K562 treated with DMSO at 1 percent for 24 hours (cell line): ENCODE measurements around the gene CCL22. TPM values are rescaled to one million over a fixed set of nuclear protein-coding genes. Genes with fewer than 3 reads are reported as not detected.

Experiments
- total RNA-seq: library from RNA; unstranded; fragments of 300-600 nt; gene quantifications from 2 replicates; pipeline ENCODE4 v1.2.3, GENCODE V29; 2022; ENCODE audit warnings: low read depth; ENCODE audit not compliant: insufficient read depth

CCL22 gene
- total RNA-seq, result not detected in 2 replicates

DNA sequence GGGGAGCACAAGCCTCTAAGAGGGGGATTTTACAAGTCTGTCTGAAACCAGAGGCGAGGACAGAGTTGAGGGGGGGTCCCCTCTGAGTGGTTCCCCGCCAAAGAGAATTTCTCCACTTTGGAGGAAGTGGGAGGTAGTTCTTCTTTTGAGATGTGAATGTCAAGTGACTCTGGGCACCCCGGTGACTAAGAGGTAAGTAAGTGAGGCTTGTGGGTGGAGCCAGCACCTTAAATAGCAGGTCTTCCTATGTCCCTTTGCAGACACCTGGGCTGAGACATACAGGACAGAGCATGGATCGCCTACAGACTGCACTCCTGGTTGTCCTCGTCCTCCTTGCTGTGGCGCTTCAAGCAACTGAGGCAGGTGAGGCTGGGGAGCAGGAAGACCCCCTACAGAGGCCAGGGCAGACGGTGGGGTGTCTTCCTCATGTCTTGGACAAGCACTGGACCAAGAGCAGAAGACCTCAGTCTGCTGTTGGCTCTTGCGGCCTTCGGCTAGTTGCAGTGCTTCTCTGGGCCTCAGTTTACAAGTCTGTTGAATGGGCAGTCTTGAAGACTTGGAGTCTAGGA, at the start of gene CCL22:
Gene CCL22 (plus strand): TSS at position 257 of the 569 bp plus-strand sequence. CDS start 34 bp downstream, at position 291.

GRCh38 chr16:57372372-57373116, 14.0 kb downstream of the CCL22 start, which contains the start of gene CX3CL1:
Gene CX3CL1, plus strand, starts transcription at chr16:57372490. Its CDS starts 79 bp downstream, at chr16:57372569.

DNA sequence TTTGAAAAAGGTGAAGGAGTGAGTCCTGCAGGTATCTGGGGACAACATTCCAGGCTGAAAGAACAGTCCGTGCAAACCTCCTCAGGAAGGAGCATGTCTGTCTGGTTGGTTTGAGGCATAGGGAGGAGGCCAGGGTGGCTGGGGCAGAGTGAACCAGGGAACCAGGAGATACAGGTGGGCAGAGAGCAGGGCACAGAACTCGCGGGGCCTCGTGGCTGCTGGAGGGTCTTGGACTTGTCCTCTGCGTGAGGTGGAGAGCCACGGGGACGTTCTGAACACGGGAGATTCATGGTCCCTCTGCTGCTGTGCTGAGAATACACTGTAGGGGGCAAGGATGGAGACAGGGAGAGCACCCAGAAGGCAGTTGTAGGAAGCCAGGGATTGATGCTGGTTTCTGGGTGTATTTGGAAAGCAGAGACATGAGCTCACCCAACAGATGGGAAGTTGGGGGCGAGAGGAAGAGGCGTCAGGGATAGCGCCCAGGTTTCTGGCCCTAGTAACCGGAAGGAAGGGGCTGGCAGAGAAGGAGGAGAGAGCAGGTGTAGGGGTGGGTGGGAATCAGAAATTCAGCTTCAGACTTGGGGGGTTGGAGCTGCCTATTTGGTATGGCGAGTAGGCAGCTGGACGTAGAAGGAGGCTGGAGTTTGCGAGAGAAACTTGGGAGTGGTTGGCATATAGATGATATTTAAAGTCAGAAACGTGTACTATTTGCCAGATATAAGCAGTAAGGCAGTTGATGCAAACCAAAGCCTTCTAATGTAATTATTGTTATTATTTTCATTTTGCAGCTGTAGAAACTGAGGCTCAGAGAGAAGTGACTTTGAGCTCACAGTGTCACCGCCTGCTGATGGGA, 45.6 kb downstream of the CCL22 start, which contains the start of gene CCL17:
Gene CCL17 (plus strand): TSS at position 803 of the 853 bp plus-strand sequence. CDS start 9,166 bp downstream, outside the sequence.

Other genes with a start within 250 kb of the CCL22 start
- 64.8 and 70.7 TPM in 2 replicates for gene PSME3IP1, start 172.7 kb upstream of the CCL22 start, total RNA-seq
- 12.7 and 13.2 TPM in 2 replicates for gene RSPRY1, start 172.5 kb upstream of the CCL22 start, total RNA-seq
- gene ARL2BP, start 113.5 kb upstream of the CCL22 start, total RNA-seq, result 39.0 and 40.9 TPM in 2 replicates
- 1.4 and 1.7 TPM in 2 replicates for gene PLLP, start 74.1 kb upstream of the CCL22 start, total RNA-seq
- gene CX3CL1, start 13.7 kb downstream of the CCL22 start, total RNA-seq, result 0.12 TPM in 1 of 2 replicates, not detected in the other
- not detected in 2 replicates for gene CCL17, start 46.0 kb downstream of the CCL22 start, total RNA-seq
- 47.5 and 50.9 TPM in 2 replicates for gene CIAPIN1, start 88.6 kb downstream of the CCL22 start, total RNA-seq
- 60.0 and 62.5 TPM in 2 replicates for gene COQ9, start 88.7 kb downstream of the CCL22 start, total RNA-seq
- 105 and 107 TPM in 2 replicates for gene POLR2C, start 103.9 kb downstream of the CCL22 start, total RNA-seq
- gene DOK4, start 127.7 kb downstream of the CCL22 start, total RNA-seq, result 12.2 and 15.0 TPM in 2 replicates
- gene CCDC102A, start 177.8 kb downstream of the CCL22 start, total RNA-seq, result 6.8 and 7.7 TPM in 2 replicates
- 0.35 and 0.56 TPM in 2 replicates for gene ADGRG5, start 183.9 kb downstream of the CCL22 start, total RNA-seq